WTC11 (cell line): Measurements from ENCODE around the gene NPAS3.

Source experiments
- CTCF ChIP-seq: fragments of 200-600 bp; IDR thresholded peaks from 2 replicates; pipeline ENCODE4 v1.8.0; 2022; ENCODE audit warnings: antibody characterized with exemption
- NFYB ChIP-seq: sonication (generic); formaldehyde crosslinking; conservative IDR thresholded peaks from 2 replicates; pipeline ENCODE4 v1.8.0; 2022; ENCODE audit warnings: low read depth, missing genetic modification reagents
- ZNF423 ChIP-seq: fragments of 250-450 bp; sonication (Bioruptor Pico); IDR thresholded peaks from 2 replicates; pipeline ENCODE4 v2.1.2; 2022; ENCODE audit warnings: mild to moderate bottlenecking, moderate library complexity

- TF ChIP-seq CTCF (no peak), NFYB (CRISPR knock-in tag) (no peak), ZNF423 (CRISPR knock-in tag) (no peak)
Observed at GRCh38 chr14:33062476-33062875, 123.8 kb downstream of the NPAS3 start.
